GM19023 (cell line): Measurements from ENCODE around the gene EPDR1.
A peak's percentile ranks its signal among the peaks of the same experiment; 100 is the strongest.
"Not testable (repeated sequence)": the region's sequence is repeated elsewhere in the genome, so short reads cannot be mapped to it uniquely, and the experiment has no call there.

Experiments used
- ATAC-seq: cut with Tn5 transposase; IDR thresholded peaks from one replicate; pipeline ENCODE4 v1.9.1; 2021; ENCODE audit warnings: mild to moderate bottlenecking, moderate library complexity; ENCODE audit not compliant: unreplicated experiment

EPDR1 gene

DNA sequence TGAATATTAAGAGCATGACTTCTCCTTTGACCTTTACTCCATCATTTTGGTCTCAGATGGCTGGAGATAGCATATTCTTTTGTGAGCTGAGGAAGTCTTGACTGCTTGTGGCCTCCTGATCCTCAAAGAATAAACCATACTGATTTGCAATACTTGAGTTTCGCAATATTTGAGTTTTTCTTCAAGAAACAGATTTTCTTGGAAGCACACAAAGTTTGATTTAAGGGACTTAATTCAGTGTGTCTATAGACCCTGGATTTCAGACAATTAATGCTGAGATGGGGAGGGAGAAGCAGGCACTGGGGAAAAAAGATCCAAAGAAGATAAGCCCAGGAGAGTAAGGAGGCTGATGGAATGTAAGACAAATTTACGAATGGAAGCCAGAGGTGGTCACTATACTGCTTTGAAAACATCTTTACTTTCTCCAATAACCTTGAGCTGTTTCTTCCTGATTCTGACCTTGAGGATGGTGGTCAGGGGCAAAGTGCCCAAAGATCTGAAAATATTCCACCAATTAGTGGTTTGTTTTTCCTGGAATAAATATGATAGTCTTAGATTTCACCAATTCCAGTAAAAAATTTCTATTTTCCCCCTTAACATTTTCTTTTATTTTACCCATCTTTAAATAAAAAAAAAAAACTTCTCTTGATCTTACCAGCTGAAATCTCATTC is 7.5 kb downstream of the EPDR1 start:
- no peak for ATAC-seq

DNA sequence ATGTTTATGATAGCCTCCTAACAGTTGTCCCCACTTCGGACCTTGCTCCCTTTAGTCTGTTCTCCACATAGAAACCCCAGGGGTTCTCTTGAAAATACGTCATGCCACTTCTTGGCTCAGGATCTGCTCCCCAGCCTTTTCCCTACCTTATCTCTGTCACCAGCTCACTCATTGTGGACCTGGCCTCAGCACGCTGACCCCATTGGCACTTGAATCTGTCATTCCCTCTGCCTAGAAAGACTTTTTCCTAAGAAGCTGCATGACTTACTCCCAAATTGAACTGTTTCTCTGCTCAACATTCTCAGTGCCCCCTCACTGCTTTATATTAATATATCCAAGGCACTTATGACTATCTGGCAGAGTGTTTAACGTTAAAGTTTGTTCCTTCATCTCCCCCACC is 8.4 kb downstream of the EPDR1 start:
- no peak for ATAC-seq

DNA sequence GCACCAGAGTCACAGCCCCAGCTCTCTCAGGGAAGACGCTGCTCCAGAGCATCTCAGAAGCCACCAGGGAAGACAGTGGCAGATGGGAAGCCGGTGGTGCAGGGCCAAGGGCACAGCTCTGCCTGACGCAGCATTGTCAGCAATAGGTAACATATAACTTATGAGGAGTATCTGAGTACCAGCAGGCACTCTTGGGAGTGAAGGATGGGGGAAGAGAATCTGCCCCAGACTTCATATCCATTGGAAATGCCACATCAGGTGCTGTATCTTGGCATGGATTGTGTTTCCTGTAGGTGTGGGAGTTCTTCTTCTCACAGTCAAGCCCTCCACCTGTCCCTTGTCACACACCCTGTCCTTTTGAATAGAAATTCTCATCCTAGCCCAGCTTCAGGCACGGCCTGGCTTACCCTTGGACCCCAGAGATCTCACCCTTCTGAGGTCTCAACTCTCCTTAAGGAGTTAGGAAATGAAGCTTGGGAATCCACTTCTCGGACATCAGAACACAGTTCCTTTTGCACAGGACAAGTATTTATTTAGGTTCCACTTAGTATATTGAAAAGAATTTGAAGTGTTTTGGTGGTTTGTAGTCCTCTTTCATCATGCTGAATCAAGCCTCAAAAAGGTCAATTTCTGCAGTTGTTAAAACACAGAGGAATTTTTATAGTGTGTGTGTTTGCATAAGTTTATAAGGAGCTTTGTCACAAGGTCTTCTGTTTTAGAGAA is 9.9 kb downstream of the EPDR1 start:
- ATAC-seq, result no peak

DNA sequence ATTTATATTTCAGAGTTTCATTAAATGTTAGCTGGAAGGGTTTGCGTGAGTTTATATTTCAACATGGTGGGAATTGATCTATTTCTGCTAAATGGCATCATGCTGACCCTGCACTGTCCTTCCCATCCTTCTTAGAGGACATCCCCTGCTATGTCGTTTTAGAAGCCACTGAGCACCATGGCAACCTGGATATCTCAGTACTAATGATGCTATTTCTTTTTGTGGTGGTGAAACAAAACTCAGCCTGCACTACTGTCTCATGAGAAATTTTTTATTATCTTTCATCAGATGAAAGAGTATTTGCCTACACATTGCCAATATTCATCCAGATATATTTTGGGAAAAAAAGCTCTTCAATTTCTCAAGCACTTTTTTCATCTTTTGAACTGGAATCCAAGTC is 12.1 kb downstream of the EPDR1 start:
- ATAC-seq, result no peak

DNA sequence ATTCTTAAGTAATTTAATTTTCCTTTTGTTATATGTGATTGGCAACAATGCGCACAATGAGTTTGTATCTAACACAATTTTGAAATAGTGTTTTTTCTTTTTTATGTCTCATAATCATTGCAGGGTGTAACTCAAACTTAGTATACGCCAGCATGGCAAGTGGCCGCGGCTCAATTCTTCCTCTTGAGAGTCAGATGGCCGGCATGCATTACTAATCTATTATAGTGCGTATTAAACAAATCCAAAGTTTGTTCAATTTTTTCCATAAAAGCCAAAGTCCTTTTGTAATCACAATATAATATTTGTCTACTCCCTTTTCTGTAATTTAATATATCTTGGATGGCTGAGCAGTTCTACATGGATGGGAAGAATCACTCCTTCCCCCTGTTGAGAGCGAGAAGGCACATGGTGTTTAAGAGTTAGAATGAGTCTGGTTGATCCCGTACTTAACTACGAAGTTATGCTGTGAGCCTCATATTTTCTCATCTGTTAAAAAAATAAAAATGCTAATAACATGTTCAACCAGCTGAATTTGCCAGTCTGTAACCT is 12.7 kb downstream of the EPDR1 start:
- no peak for ATAC-seq

GRCh38 chr7:37942934-37943610 is 22.6 kb downstream of the EPDR1 start:
- ATAC-seq, result peak; percentile 59

DNA sequence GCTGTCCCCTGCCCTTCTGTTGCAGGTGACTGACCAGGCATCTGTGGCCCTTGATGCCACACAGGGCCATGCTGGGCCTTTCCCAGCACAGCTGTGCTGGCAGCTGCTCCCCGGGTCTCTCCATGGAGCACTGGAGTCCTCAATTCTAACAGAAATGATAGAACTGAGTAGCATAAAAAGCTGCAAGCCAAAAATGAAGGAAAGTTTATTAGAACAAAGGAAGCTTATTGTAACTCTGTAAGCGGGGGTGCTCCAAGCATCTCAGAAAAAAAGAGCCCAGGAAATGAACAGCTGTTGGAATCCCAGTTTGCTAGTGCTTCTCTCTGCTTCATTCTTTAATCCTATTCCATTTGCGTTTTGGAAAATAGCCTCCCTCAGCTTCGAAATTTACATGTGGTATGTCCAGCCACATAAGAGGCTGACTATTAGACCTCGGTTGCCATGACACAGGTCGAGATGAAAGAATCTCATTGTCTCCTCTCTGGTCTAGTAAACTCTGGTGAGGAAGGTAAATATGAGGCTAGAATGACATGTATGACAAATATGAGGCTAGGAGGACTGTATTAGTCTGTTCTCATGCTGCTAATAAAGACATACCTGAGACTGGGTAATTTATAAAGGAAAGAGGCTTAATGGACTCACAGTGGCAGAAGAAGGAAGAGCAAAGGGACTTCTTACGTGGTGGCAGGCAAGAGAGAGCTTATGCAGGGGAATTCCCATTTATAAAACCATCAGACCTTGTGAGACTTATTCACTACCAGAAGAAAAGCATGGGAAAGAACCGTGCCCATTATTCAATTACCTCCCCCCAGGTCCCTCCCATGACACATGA is 23.7 kb downstream of the EPDR1 start:
- ATAC-seq, result peak; percentile 44

GRCh38 chr7:37944737-37945054 is 24.3 kb downstream of the EPDR1 start:
- peak; percentile 10 for ATAC-seq

DNA sequence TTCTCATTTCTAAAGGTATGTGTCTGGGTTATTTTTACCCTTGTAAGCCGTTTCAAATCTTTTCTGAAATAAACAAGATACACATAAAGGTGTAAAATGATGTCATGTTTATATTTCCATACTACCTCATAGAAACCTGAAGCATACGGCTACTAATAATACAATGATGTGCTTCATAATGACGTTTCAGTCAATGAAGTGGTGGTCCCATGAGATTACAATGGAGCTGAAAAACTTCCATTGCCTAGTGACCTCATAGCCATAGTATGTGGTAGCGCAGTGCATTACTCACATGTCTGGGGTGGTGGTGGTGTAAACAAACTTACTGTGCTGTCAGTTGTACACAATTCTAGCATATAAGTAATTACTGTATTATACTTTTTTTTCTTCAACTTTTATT is 24.9 kb downstream of the EPDR1 start:
- no peak for ATAC-seq

DNA sequence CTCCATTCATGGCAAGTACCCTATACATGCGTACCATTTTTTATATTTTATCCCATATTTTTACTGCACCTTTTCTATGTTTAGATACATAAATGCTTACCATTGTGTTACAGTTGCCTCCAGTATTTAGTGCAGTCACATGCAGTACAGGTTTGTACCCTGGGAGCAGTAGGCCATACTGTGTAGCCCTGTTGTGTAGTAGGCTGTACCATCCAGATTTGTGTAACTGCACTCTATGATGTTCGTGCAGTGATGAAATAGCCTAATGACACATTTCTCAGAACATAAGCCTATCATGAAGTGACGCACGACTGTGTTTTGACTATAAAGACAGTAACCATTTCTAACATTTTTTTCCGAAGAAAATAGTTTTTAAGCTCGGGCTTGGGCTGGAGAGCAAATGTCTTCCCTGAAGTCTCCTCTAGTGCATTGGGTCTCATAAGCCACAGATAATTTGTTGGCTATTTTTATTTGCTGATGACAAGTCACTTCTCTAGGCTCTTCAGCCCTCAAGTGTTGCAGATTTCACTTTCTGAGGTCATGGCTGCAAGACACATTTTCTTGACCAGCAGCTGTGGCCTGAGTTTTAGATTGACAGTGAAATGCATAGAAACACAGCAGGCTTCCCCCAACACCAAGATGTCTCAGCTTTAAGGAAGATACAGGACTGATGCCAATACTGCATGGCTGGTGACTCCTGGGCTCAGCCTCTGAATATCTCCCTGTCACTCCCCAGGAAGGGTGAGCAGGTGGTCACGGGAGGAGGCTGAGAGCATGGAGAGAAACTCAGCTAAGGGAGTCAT is 26.9 kb downstream of the EPDR1 start:
- no peak for ATAC-seq

- no peak for ATAC-seq
These were observed 27.4 kb downstream of the EPDR1 start for GRCh38 chr7:37947941-37948210.

DNA sequence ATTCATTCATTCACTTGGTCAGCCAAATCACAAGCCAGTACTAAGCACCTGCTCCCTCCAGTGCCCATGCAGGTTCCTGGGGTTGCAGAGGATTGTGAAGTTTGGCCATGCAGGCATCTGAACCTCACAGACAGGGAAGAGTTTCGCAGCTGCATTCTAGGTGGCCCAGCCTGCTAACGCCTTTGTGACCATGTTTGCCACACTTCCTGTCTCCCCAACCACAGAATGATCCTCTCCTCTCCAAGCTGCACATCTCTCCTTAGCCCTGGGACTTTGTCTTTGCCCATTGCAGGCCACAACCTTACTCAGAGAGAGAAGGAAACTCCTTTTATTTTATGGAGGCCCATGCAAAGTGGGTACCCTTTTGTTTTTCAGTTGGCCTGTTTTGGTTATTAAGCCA is 31.8 kb downstream of the EPDR1 start:
- ATAC-seq, result no peak

- ATAC-seq, result not testable (repeated sequence)
These were observed 33.8 kb downstream of the EPDR1 start for GRCh38 chr7:37954217-37954616.

DNA sequence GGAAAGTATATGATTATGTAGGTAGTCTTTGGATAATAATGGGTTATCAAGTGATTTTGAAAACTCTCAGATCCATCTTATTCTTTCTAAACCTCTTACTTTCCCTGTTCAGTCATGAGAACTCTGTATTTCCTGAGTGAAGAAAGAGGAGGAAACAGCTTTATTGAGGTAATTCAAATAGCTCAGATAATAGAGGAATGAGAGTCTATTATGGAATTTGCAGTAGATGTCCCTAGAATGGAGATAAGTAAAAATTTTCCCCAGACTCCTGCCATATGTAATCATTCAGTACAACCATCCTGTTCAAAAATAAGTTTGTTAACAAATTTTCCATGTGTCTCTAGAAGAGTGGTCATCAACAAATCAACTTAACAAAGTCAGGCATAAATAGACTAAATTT is 36.4 kb downstream of the EPDR1 start:
- no peak for ATAC-seq

GRCh38 chr7:37957221-37957970 is 37.0 kb downstream of the EPDR1 start:
- no peak for ATAC-seq

DNA sequence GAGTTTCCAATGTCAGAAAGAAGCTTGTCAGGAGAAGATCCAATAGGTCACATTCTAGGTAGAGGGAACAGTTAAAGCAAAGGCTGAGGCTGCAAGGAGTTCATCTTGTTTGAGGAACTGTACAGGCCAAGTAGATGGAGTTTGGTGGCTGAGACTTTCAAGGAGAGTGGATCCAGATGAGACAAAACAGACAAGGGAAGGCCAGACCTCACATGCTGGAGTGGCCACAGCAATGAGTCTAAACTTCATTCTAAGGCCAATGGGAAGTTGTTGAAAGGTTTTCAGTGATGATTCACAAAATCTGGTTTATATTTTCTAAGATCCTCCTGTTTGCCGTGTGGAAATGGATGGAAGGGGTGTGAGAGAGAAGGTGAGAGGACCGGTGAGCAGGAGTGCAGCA is 40.0 kb downstream of the EPDR1 start:
- no peak for ATAC-seq

- ATAC-seq, result no peak
These were observed 40.8 kb downstream of the EPDR1 start for GRCh38 chr7:37961251-37961650.

- ATAC-seq, result no peak
These were observed 43.8 kb downstream of the EPDR1 start for GRCh38 chr7:37964196-37964595.

DNA sequence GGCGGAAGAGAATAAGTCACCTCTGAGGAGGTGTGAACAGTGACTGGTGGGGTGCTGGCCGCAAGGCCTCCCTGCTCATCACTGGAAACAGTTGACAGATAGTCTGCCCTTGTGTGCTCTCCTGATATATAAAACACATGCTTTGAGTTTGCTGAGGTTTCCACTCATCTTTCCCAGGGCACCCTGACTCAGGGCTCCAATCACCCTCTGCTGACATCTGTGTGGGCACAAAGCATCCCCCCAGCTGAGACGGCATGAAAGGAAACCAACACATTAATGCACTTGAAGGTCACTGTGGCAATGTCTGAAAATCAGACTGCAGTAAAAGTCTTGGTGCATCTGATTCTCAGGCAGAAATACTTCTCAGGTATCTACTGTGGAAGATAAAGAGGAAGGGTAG is 49.8 kb downstream of the EPDR1 start:
- no peak for ATAC-seq

DNA sequence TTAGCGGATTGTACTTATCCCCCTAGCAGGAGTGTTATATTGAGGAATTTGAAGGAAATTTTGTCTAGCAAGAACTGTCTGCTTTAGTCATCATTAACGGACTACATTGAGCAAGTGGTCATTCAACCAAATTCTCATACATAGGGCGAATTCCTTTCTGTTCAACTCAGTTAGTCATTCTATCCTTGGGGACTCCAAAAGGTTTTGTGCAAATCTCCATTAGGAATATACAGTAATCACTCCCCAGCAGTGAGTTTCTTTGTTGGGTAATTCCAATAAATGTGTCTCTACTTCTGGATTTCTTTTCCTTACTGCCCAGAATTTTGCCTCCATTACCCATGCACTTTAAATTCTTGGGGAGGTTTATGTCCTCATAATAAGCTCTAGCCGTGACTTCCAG is 51.1 kb downstream of the EPDR1 start:
- no peak for ATAC-seq
